LNCaP clone FGC (cell line): ENCODE data around the gene SCAMP4.

Experiments
- DNase-seq: peaks from one replicate; pipeline ENCODE4 v3.0.0-alpha.2; 2011; ENCODE audit warnings: low read depth
- H3K4me3 ChIP-seq: 2 replicates; pipeline ENCODE4 v1.5.1; 2011; ENCODE audit warnings: mild to moderate bottlenecking, low read depth, low read length, control low read depth
- CTCF ChIP-seq: IDR thresholded peaks from 2 replicates; pipeline ENCODE4 v1.5.1; 2012; ENCODE audit warnings: mild to moderate bottlenecking; ENCODE audit not compliant: control insufficient read depth, insufficient read depth; ENCODE audit errors: extremely low read depth

Gene SCAMP4

GRCh38 chr19:1938071-1938470, 32.9 kb downstream of the SCAMP4 start:
- no peak for DNase-seq
- TF ChIP-seq CTCF = no peak
- H3K4me3 ChIP-seq = no peak overlapping the region

- peak; percentile 51; the same call in 1 of the 2 replicates for TF ChIP-seq CTCF
- H3K4me3 ChIP-seq = peak within 1 kb of the TSS; percentile 86
- DNase-seq = no peak
Measured at GRCh38 chr19:1941146-1942077, 36.2 kb downstream of the SCAMP4 start, which contains the start of gene CSNK1G2. Gene CSNK1G2 (plus strand): TSS chr19:1941172. CDS start chr19:1969773, 28,601 bp downstream.

GRCh38 chr19:1942078-1942933, 37.1 kb downstream of the SCAMP4 start:
- peak overlapping the region; percentile 86 for H3K4me3 ChIP-seq
- no peak for TF ChIP-seq CTCF
- peak; percentile 19 for DNase-seq

- TF ChIP-seq CTCF = no peak
- DNase-seq = no peak
- H3K4me3 ChIP-seq = peak overlapping the region; percentile 86
Measured at GRCh38 chr19:1942934-1943555, 37.8 kb downstream of the SCAMP4 start.

- DNase-seq = no peak
- TF ChIP-seq CTCF = no peak
- peak overlapping the region; percentile 86 for H3K4me3 ChIP-seq
Measured at GRCh38 chr19:1943661-1944087, 38.5 kb downstream of the SCAMP4 start.

- no peak for TF ChIP-seq CTCF
Measured at GRCh38 chr19:1944088-1944915, 39.1 kb downstream of the SCAMP4 start.

More at GRCh38 chr19:1944088-1944915, 39.1 kb downstream of the SCAMP4 start:
- DNase-seq = no peak
- no peak overlapping the region for H3K4me3 ChIP-seq
